Neural progenitor cell (in vitro differentiated cells): ENCODE measurements around the gene CYP8B1. TPM values are rescaled to one million over a fixed set of nuclear protein-coding genes. Genes with fewer than 3 reads are reported as not detected.

Experiments used
- DNase-seq: peaks from one replicate; pipeline ENCODE4 v3.0.0-alpha.2; 2016; ENCODE audit warnings: low spot score
- H2AFZ ChIP-seq: fragments of 200-600 bp; sonication (generic); replicated peaks from 2 replicates; pipeline ENCODE4 v1.6.1; 2016; ENCODE audit warnings: antibody characterized with exemption
- H3F3A ChIP-seq: fragments of 200-600 bp; sonication (generic); 2 replicates; pipeline ENCODE4 v1.6.1; 2016; ENCODE audit warnings: antibody characterized with exemption, low read depth
- H3K27ac ChIP-seq: fragments of 200-600 bp; sonication (generic); 2 replicates; pipeline ENCODE4 v1.5.1; 2016; ENCODE audit warnings: mild to moderate bottlenecking
- H3K27me3 ChIP-seq: fragments of 200-600 bp; sonication (generic); 2 replicates; pipeline ENCODE4 v1.6.1; 2016; ENCODE audit warnings: mild to moderate bottlenecking, moderate library complexity
- H3K36me3 ChIP-seq: fragments of 200-600 bp; sonication (generic); 2 replicates; pipeline ENCODE4 v1.5.1; 2016
- H3K4me1 ChIP-seq: fragments of 200-600 bp; sonication (generic); 2 replicates; pipeline ENCODE4 v1.6.1; 2016; ENCODE audit warnings: mixed run types
- H3K4me2 ChIP-seq: fragments of 200-600 bp; sonication (generic); 2 replicates; pipeline ENCODE4 v1.6.1; 2016
- H3K4me3 ChIP-seq: fragments of 200-600 bp; sonication (generic); 2 replicates; pipeline ENCODE4 v1.5.1; 2016
- H3K79me2 ChIP-seq: fragments of 200-600 bp; sonication (generic); 2 replicates; pipeline ENCODE4 v1.6.1; 2016; ENCODE audit warnings: low read depth
- H3K9ac ChIP-seq: fragments of 200-600 bp; sonication (generic); 2 replicates; pipeline ENCODE4 v1.6.1; 2016
- H3K9me3 ChIP-seq: fragments of 200-600 bp; sonication (generic); 2 replicates; pipeline ENCODE4 v1.5.1; 2016; ENCODE audit warnings: low read depth
- H4K20me1 ChIP-seq: fragments of 200-600 bp; sonication (generic); 2 replicates; pipeline ENCODE4 v1.6.1; 2016; ENCODE audit warnings: low read depth
- H3K27ac Mint-ChIP-seq: 3 replicates; pipeline ENCODE4 v1.8.0; 2021; ENCODE audit warnings: mixed read lengths
- H3K27me3 Mint-ChIP-seq: 2 replicates; pipeline ENCODE4 v1.8.0; 2022; ENCODE audit warnings: low read depth, mild to moderate bottlenecking, inconsistent platforms, moderate library complexity, mixed read lengths; ENCODE audit not compliant: insufficient read depth
- H3K36me3 Mint-ChIP-seq: 3 replicates; pipeline ENCODE4 v1.8.0; 2021; ENCODE audit warnings: mixed read lengths
- H3K4me1 Mint-ChIP-seq: 3 replicates; pipeline ENCODE4 v1.8.0; 2021; ENCODE audit warnings: mixed read lengths
- H3K4me3 Mint-ChIP-seq: 3 replicates; pipeline ENCODE4 v1.8.0; 2021; ENCODE audit warnings: mild to moderate bottlenecking, moderate library complexity, mixed read lengths
- H3K9me3 Mint-ChIP-seq: 3 replicates; pipeline ENCODE4 v1.8.0; 2020; ENCODE audit warnings: mixed read lengths
- CTCF ChIP-seq: fragments of 200-600 bp; sonication (generic); IDR thresholded peaks from 2 replicates; pipeline ENCODE4 v1.5.1; 2017; ENCODE audit warnings: antibody characterized with exemption, mild to moderate bottlenecking
- EZH2 ChIP-seq: fragments of 200-600 bp; sonication (generic); IDR thresholded peaks from 2 replicates; pipeline ENCODE4 v1.6.1; 2017; ENCODE audit warnings: antibody characterized with exemption, mild to moderate bottlenecking, moderate library complexity
- EZH2phosphoT487 ChIP-seq: fragments of 200-600 bp; sonication (generic); IDR thresholded peaks from 2 replicates; pipeline ENCODE4 v1.6.1; 2017; ENCODE audit warnings: antibody characterized with exemption
- total RNA-seq: library from RNA; depleted of rRNA; stranded (reverse); fragments of >200 nt; gene quantifications from 2 replicates; pipeline ENCODE4 v1.2.3, GENCODE V29; 2015; ENCODE audit warnings: low replicate concordance

The CYP8B1 gene
- total RNA-seq, 1 donor from 2014 or later: not detected

- Mint-ChIP-seq H3K27ac (no peak overlapping the region), H3K36me3 (no peaks in the 10 kb centered on the region), H3K9me3 (no peaks in the 10 kb centered on the region), H3K4me1 (no peaks in the 10 kb centered on the region), H3K27me3 (no peaks in the 10 kb centered on the region), H3K4me3 (no peak overlapping the region)
- H3K27ac ChIP-seq: no peak overlapping the region
- peaks cover 31% of the 10 kb centered on the region for H3K4me1 ChIP-seq
- TF ChIP-seq EZH2 (no peak), CTCF (no peak), EZH2phosphoT487 (no peak)
- H4K20me1 ChIP-seq: no peaks in the 10 kb centered on the region
- H3K27me3 ChIP-seq: no peaks in the 10 kb centered on the region
- H3K36me3 ChIP-seq: no peaks in the 10 kb centered on the region
- H3K4me2 ChIP-seq: no peak overlapping the region
- H3F3A ChIP-seq: peaks cover 22% of the 10 kb centered on the region
- H3K9me3 ChIP-seq: no peaks in the 10 kb centered on the region
- no peak overlapping the region for H3K9ac ChIP-seq
- H2AFZ ChIP-seq: no peak overlapping the region
- DNase-seq: no peak
- H3K4me3 ChIP-seq: no peak overlapping the region
- H3K79me2 ChIP-seq: no peaks in the 10 kb centered on the region
Observed at GRCh38 chr3:42892807-42893206, 17.1 kb upstream of the CYP8B1 start.

- H3K9ac ChIP-seq: no peak overlapping the region
- H3K27me3 Mint-ChIP-seq: no peaks in the 10 kb centered on the region
- DNase-seq: no peak
- TF ChIP-seq EZH2 (no peak), EZH2phosphoT487 (no peak), CTCF (no peak)
- no peaks in the 10 kb centered on the region for H3K36me3 ChIP-seq
- H2AFZ ChIP-seq: no peak overlapping the region
- H3K4me1 Mint-ChIP-seq: no peaks in the 10 kb centered on the region
- no peaks in the 10 kb centered on the region for H3K9me3 Mint-ChIP-seq
- no peak overlapping the region for H3K4me2 ChIP-seq
- no peaks in the 10 kb centered on the region for H3K9me3 ChIP-seq
- H3K27me3 ChIP-seq: no peaks in the 10 kb centered on the region
- H3K79me2 ChIP-seq: no peaks in the 10 kb centered on the region
- no peak overlapping the region for H3K4me3 ChIP-seq
- no peak overlapping the region for H3K27ac Mint-ChIP-seq
- H4K20me1 ChIP-seq: no peaks in the 10 kb centered on the region
- no peaks in the 10 kb centered on the region for H3K36me3 Mint-ChIP-seq
- peaks cover 31% of the 10 kb centered on the region for H3K4me1 ChIP-seq
- no peak overlapping the region for H3K27ac ChIP-seq
- no peak overlapping the region for H3K4me3 Mint-ChIP-seq
- H3F3A ChIP-seq: peaks cover 22% of the 10 kb centered on the region
Observed at GRCh38 chr3:42892169-42892568, 16.5 kb upstream of the CYP8B1 start.

- H3K4me1 Mint-ChIP-seq: no peaks in the 10 kb centered on the region
Observed at GRCh38 chr3:42891042-42891441, 15.4 kb upstream of the CYP8B1 start.

More at GRCh38 chr3:42891042-42891441, 15.4 kb upstream of the CYP8B1 start:
- Histone ChIP-seq H3F3A (peaks cover 22% of the 10 kb centered on the region), H4K20me1 (no peaks in the 10 kb centered on the region), H2AFZ (peak overlapping the region; percentile 9), H3K9me3 (no peaks in the 10 kb centered on the region), H3K9ac (no peak overlapping the region), H3K36me3 (no peaks in the 10 kb centered on the region), H3K27me3 (no peaks in the 10 kb centered on the region), H3K4me1 (peaks cover 31% of the 10 kb centered on the region), H3K79me2 (no peaks in the 10 kb centered on the region), H3K4me2 (peak overlapping the region; percentile 44), H3K4me3 (peak overlapping the region; percentile 6), H3K27ac (peak overlapping the region; percentile 89)
- Mint-ChIP-seq H3K36me3 (no peaks in the 10 kb centered on the region), H3K9me3 (no peaks in the 10 kb centered on the region), H3K27ac (no peak overlapping the region), H3K4me3 (no peak overlapping the region), H3K27me3 (no peaks in the 10 kb centered on the region)
- no peak for TF ChIP-seq EZH2
- TF ChIP-seq CTCF: no peak
- TF ChIP-seq EZH2phosphoT487: no peak
- peak; percentile 72 for DNase-seq
